ENCODE data around the gene HSFX2. TPM values are rescaled to one million over a fixed set of nuclear protein-coding genes. Genes with fewer than 3 reads are reported as not detected.
"Not testable (repeated sequence)": the region's sequence is repeated elsewhere in the genome, so short reads cannot be mapped to it uniquely, and the experiment has no call there.

HSFX2 gene
- total RNA-seq (2021; ENCODE audit: unreplicated experiment) (0.26 TPM), Bru-seq, nascent RNA (not detected), BruChase-seq, experiment 1, labeled RNA remaining after a 2-hour chase (not detected), BruChase-seq, experiment 2, labeled RNA remaining after a 6-hour chase (percentile 13 among the genes with signal in this experiment)
- not detected for polyA plus RNA-seq (2012; ENCODE audit: insufficient read length)
- long read RNA-seq = 0 reads

- ATAC-seq; DNase-seq (ENCODE audit: low read depth, low spot score); POLR2A ChIA-PET; H3K4me1 ChIP-seq (ENCODE audit: control insufficient read depth, insufficient read depth, low read length); BruUV-seq (replicated peaks); H3K27ac ChIP-seq (ENCODE audit: low read length); H3K27me3 ChIP-seq (ENCODE audit: control insufficient read depth, insufficient read depth, low read length); intact Hi-C loops (cut with micrococcal nuclease; ENCODE audit: unreplicated experiment); CTCF ChIA-PET; H3K4me3 ChIP-seq (ENCODE audit: low read depth in 2 of 2, low read length in 2 of 2); H3K36me3 ChIP-seq (ENCODE audit: control insufficient read depth, insufficient read depth, low read length); in situ Hi-C loops (cut with HindIII; ENCODE audit: low pct_unique_long_range_greater_than_20kb, low sequenced_read_pairs); H3K9me3 ChIP-seq (ENCODE audit: control insufficient read depth, insufficient read depth, low read depth, low read length): not testable (repeated sequence)
Observed at GRCh38 chrX:149595214-149595613, at the start of gene HSFX2. HSFX2 (minus strand) TSS chrX:149595314; CDS start chrX:149594700, 614 bp downstream.

GRCh38 chrX:149643496-149643895 is 48.4 kb upstream of the HSFX2 start:
- in situ Hi-C loops (cut with HindIII; ENCODE audit: low pct_unique_long_range_greater_than_20kb, low sequenced_read_pairs) (no loop called here), intact Hi-C loops (cut with micrococcal nuclease; ENCODE audit: unreplicated experiment) (no loop called here)
- Histone ChIP-seq H3K27me3 (ENCODE audit: control insufficient read depth, insufficient read depth, low read length) (peaks cover 2% of the 10 kb centered on the region), H3K4me3 (ENCODE audit: low read depth in 2 of 2, low read length in 2 of 2) (no peak overlapping the region), H3K36me3 (ENCODE audit: control insufficient read depth, insufficient read depth, low read length) (no peaks in the 10 kb centered on the region), H3K9me3 (ENCODE audit: control insufficient read depth, insufficient read depth, low read depth, low read length) (no peaks in the 10 kb centered on the region), H3K4me1 (ENCODE audit: control insufficient read depth, insufficient read depth, low read length) (no peaks in the 10 kb centered on the region), H3K27ac (ENCODE audit: low read length) (no peak overlapping the region)
- DNase-seq (ENCODE audit: low read depth, low spot score) (no peak), ATAC-seq (no peak)
- no peak for TF ChIP-seq POLR2AphosphoS5 (IDR thresholded peaks at IDR 0.05; ENCODE audit: low read depth, low read length)
- TF ChIP-seq CTCF (IDR thresholded peaks at IDR 0.05) = no peak
- no peak for TF ChIP-seq TCF7L2 (IDR thresholded peaks at IDR 0.05; ENCODE audit: low read depth, low read length)
- no peak for TF ChIP-seq REST (IDR thresholded peaks at IDR 0.05; ENCODE audit: insufficient read depth in 1 of 2, low read depth in 2 of 2, low read length in 1 of 2)
- no peak for TF ChIP-seq SIN3A (IDR thresholded peaks at IDR 0.05; ENCODE audit: borderline replicate concordance, insufficient read depth, low read depth, low read length)
- CTCF ChIA-PET = no interaction called here
- POLR2A ChIA-PET = no interaction called here
- no TSS peak for BruUV-seq (replicated peaks)

GRCh38 chrX:149641835-149642234 is 46.7 kb upstream of the HSFX2 start:
- intact Hi-C loops (cut with micrococcal nuclease; ENCODE audit: unreplicated experiment) = no loop called here
- in situ Hi-C loops (cut with HindIII; ENCODE audit: low pct_unique_long_range_greater_than_20kb, low sequenced_read_pairs) = no loop called here
- no peaks in the 10 kb centered on the region for H3K4me1 ChIP-seq (ENCODE audit: control insufficient read depth, insufficient read depth, low read length)

More at GRCh38 chrX:149641835-149642234, 46.7 kb upstream of the HSFX2 start:
- Histone ChIP-seq H3K27ac (ENCODE audit: low read length) (no peak overlapping the region), H3K4me3 (ENCODE audit: low read depth in 2 of 2, low read length in 2 of 2) (no peak overlapping the region), H3K27me3 (ENCODE audit: control insufficient read depth, insufficient read depth, low read length) (peaks cover 2% of the 10 kb centered on the region), H3K36me3 (ENCODE audit: control insufficient read depth, insufficient read depth, low read length) (no peaks in the 10 kb centered on the region), H3K9me3 (ENCODE audit: control insufficient read depth, insufficient read depth, low read depth, low read length) (no peaks in the 10 kb centered on the region)
- TF ChIP-seq REST (IDR thresholded peaks at IDR 0.05; ENCODE audit: insufficient read depth in 1 of 2, low read depth in 2 of 2, low read length in 1 of 2) (no peak), POLR2AphosphoS5 (IDR thresholded peaks at IDR 0.05; ENCODE audit: low read depth, low read length) (no peak), TCF7L2 (IDR thresholded peaks at IDR 0.05; ENCODE audit: low read depth, low read length) (no peak), SIN3A (IDR thresholded peaks at IDR 0.05; ENCODE audit: borderline replicate concordance, insufficient read depth, low read depth, low read length) (no peak), CTCF (IDR thresholded peaks at IDR 0.05) (no peak)
- DNase-seq (ENCODE audit: low read depth, low spot score) (no peak), ATAC-seq (no peak)
- ChIA-PET POLR2A (no interaction called here), CTCF (no interaction called here)
- no TSS peak for BruUV-seq (replicated peaks)

Measured in Panc1 (cell line).